Measurements from ENCODE around the gene MS4A4E.
"Not testable (repeated sequence)": the region's sequence is repeated elsewhere in the genome, so short reads cannot be mapped to it uniquely, and the experiment has no call there.

Gene MS4A4E

GRCh38 chr11:60175860-60176275 lies 67.1 kb downstream of the MS4A4E start:
- DNase-seq (ENCODE audit: low read depth in 1 of 2, low spot score in 1 of 2) = no peak

DNA sequence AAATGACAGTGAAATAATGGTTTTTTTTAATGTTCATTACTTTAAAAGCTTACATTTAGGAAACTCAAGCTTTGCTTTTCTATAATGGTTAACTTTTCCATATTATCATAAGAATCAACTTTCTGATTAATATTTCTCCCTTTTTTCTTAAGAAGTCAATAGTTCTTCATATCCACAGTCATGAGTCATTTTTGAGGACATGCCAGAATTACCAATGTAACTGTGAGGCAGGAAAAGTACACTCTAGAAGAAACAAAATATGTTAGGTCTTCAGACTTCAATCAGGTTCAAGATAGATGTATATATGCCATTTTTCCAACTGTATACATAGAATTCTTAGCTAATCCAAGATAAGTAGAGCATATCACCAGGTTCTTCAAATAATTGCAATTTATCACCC lies 70.9 kb downstream of the MS4A4E start:
- DNase-seq (ENCODE audit: low read depth in 1 of 2, low spot score in 1 of 2) = no peak

GRCh38 chr11:60170566-60170965 lies 72.4 kb downstream of the MS4A4E start:
- DNase-seq (ENCODE audit: low read depth in 1 of 2, low spot score in 1 of 2) = no peak

- no peak for DNase-seq (ENCODE audit: low read depth in 1 of 2, low spot score in 1 of 2)
Observed at GRCh38 chr11:60169264-60169915, 73.5 kb downstream of the MS4A4E start.

GRCh38 chr11:60168306-60168705 lies 74.6 kb downstream of the MS4A4E start:
- DNase-seq (ENCODE audit: low read depth in 1 of 2, low spot score in 1 of 2) = no peak

- DNase-seq (ENCODE audit: low read depth in 1 of 2, low spot score in 1 of 2) = no peak
Observed at GRCh38 chr11:60165951-60166350, 77.0 kb downstream of the MS4A4E start.

DNA sequence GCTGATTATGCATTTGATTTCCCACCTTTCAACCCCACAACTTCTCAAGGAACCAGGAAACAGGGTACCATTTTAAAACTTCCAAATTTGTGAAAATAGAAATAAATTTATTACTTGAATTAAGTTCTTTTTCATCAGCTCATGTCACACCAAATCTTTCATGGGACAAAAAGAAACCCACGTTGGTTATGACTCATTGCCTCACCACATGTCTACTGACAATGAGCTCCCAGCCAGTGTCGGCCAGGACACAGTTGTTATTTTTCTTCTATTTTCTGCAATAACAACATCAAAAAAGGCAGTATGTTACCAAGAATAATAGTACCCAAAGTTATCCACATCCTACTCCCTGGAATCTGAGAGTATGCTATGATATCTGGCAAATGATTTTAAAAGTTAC lies 77.4 kb downstream of the MS4A4E start:
- DNase-seq (ENCODE audit: low read depth in 1 of 2, low spot score in 1 of 2) = no peak

DNA sequence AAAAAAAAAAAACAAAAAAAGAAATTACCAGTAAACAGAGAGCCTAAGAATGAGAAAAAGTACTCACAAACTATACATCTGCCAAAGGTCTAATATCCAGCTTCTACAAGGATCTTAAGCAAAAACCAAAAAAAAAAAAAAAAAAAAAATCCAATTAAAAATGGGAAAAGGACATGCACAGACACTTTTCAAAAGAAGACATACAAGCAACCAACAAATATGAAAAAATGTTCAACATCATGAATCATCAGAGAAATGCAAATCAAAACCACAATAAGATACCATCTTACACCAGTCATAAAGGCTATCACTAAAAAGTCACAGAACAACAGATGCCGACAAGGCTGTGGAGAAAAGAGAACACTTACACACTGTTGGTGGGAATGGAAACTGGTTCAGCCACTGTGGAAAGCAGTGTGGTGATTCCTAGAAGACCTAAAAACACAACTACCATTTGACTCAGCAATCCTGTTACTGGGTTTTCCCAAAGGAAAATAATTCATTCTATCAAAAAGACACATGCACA lies 78.3 kb downstream of the MS4A4E start:
- no peak for DNase-seq (ENCODE audit: low read depth in 1 of 2, low spot score in 1 of 2)

GRCh38 chr11:60161766-60162165 lies 81.2 kb downstream of the MS4A4E start:
- no peak for DNase-seq (ENCODE audit: low read depth in 1 of 2, low spot score in 1 of 2)

- no peak for DNase-seq (ENCODE audit: low read depth in 1 of 2, low spot score in 1 of 2)
Observed at GRCh38 chr11:60161107-60161506, 81.8 kb downstream of the MS4A4E start.

GRCh38 chr11:60159868-60160267 lies 83.1 kb downstream of the MS4A4E start:
- no peak for DNase-seq (ENCODE audit: low read depth in 1 of 2, low spot score in 1 of 2)

GRCh38 chr11:60159284-60159683 lies 83.7 kb downstream of the MS4A4E start:
- DNase-seq (ENCODE audit: low read depth in 1 of 2, low spot score in 1 of 2) = no peak

DNA sequence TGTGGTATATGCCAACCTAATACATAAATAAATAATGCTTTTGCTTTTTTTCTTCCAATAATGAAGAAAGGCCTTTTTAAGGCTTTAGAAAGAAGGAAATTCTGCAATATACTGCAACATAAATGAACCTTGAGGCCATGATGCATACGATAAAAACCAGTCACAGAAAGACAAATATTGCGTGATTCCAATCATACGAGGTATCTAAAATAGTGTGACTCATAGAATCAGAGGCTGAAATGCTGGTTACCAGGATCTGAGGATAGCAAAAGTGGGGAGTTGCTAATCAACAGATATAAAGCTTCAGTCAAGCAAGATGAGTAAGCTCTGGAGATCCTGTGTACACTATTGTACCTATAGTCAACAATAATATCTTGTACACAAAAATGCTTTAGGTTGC lies 84.3 kb downstream of the MS4A4E start:
- DNase-seq (ENCODE audit: low read depth in 1 of 2, low spot score in 1 of 2) = no peak

DNA sequence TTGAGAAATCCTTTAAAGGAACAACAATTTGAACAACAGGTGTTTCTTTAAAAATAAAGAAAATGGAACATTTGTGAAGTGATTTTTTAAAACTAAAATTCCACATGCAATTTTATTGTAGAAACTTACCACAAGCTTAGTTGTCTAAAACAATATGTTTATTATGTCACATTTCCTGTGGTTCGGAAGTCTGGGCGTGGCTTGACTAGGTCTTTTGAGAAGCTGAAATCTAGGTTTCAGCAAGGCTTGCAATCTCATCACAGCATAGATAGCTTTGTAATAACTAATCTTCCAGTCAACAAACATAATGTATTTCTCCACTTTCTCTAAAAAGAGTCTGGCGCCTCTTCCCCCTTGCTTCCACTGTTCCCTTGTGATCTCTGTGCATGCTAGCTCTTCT lies 87.0 kb downstream of the MS4A4E start:
- DNase-seq (ENCODE audit: low read depth in 1 of 2, low spot score in 1 of 2) = no peak

- not testable (repeated sequence) for DNase-seq (ENCODE audit: low read depth in 1 of 2, low spot score in 1 of 2)
Observed at GRCh38 chr11:60152727-60153126, 90.2 kb downstream of the MS4A4E start.

DNA sequence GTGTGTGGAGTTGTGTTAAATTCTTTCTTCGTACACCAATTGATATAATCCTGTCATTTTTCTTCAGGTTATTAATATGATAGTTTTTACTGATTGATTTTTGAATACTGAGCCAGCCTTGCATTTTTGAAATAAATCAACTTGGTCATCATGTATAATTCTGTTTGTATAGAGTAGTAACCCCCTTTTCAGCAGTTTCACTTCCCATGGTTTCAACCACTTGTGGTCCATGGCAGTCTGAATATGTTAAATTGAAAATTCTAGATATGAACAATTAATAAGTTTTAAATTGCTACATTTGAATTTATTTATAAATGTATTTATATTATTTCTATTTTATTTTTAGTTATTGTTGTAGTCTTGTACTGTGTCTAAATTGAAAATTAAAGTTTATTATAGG lies 92.7 kb downstream of the MS4A4E start:
- DNase-seq (ENCODE audit: low read depth in 1 of 2, low spot score in 1 of 2) = no peak
